GM12878 (cell line): ENCODE measurements around the gene EEF2. TPM values are rescaled to one million over a fixed set of nuclear protein-coding genes. Genes with fewer than 3 reads are reported as not detected.

ENCODE experiments used
- ATAC-seq: fragments of 200-7000 bp; cut with Tn5 transposase; 3 replicates; pipeline ENCODE4 v1.9.1; 2020; ENCODE audit warnings: mild to moderate bottlenecking, moderate library complexity
- BruUV-seq: library from RNA; stranded (reverse); fragments of 400-500 nt; replicated peaks from 2 replicates; lab custom pipeline; 2021; lab: Mats Ljungman, UMichigan
- CTCF ChIA-PET: fragments of 300-600 bp; sonication (Branson Sonifier 250); formaldehyde crosslinking; extraction: SDS; loops from one replicate; lab custom pipeline; 2021; ENCODE audit warnings: inconsistent platforms; lab: Yijun Ruan, JAX
- POLR2A ChIA-PET: fragments of 350-600 bp; formaldehyde crosslinking; extraction: SDS; loops from one replicate; lab custom pipeline; 2021; ENCODE audit warnings: inconsistent platforms; lab: Charles Lee
- RAD21 ChIA-PET: fragments of 300-600 bp; sonication (Branson Sonifier 250); formaldehyde crosslinking; loops from one replicate; lab custom pipeline; 2023; ENCODE audit warnings: antibody characterized with exemption; ENCODE audit not compliant: unreplicated experiment; lab: Charles Lee
- SMC1A ChIA-PET: fragments of 300-600 bp; sonication (Branson Sonifier 250); formaldehyde crosslinking; loops from one replicate; lab custom pipeline; 2023; ENCODE audit not compliant: unreplicated experiment, uncharacterized antibody; lab: Charles Lee
- DNase-seq: peaks from one replicate; pipeline ENCODE4 v3.0.0-alpha.2; 2011; ENCODE audit warnings: low read depth, low spot score
- FAIRE-seq: peaks from 3 replicates; lab custom pipeline; 2011; peaks lifted over from hg19 to GRCh38; lab: Jason Lieb, UNC
- H2AFZ ChIP-seq: 2 replicates; pipeline ENCODE4 v1.6.0; 2011; ENCODE audit warnings: low read depth, low read length, control low read depth; ENCODE audit not compliant: control insufficient read depth
- H3K27ac ChIP-seq: 2 replicates; pipeline ENCODE4 v1.5.1; 2011; ENCODE audit warnings: control low read depth; ENCODE audit not compliant: control insufficient read depth, insufficient read depth
- H3K27me3 ChIP-seq, 2 experiments: replicated peaks in 1 of 2; 2 replicates each; pipeline versions ENCODE4 v1.6.0 to v1.6.1; 2011; ENCODE audit warnings: low read length in 1 of 2; ENCODE audit not compliant: control insufficient read depth in 2 of 2, insufficient read depth in 2 of 2
- H3K36me3 ChIP-seq, 2 experiments: 2 replicates each; pipeline ENCODE4 v1.5.1; 2011; ENCODE audit warnings: low read length in 1 of 2; ENCODE audit not compliant: control insufficient read depth in 2 of 2, insufficient read depth in 2 of 2
- H3K4me1 ChIP-seq: 2 replicates; pipeline ENCODE4 v1.6.1; 2011; ENCODE audit warnings: mild to moderate bottlenecking, low read length, moderate library complexity, mixed read lengths; ENCODE audit not compliant: control insufficient read depth, insufficient read depth
- H3K4me2 ChIP-seq: 2 replicates; pipeline ENCODE4 v1.6.0; 2011; ENCODE audit warnings: control low read depth; ENCODE audit not compliant: control insufficient read depth, insufficient read depth
- H3K4me3 ChIP-seq: fragments of 200-600 bp; sonication (generic); 2 replicates; pipeline ENCODE4 v1.5.1; 2016
- H3K79me2 ChIP-seq: 2 replicates; pipeline ENCODE4 v1.6.0; 2011; ENCODE audit warnings: low read length; ENCODE audit not compliant: control insufficient read depth, insufficient read depth
- H3K9ac ChIP-seq: 2 replicates; pipeline ENCODE4 v1.8.0; 2011; ENCODE audit warnings: low read length, control low read depth, mixed read lengths; ENCODE audit not compliant: control insufficient read depth, insufficient read depth
- H3K9me3 ChIP-seq: replicated peaks from 3 replicates; pipeline ENCODE4 v1.5.1; 2011; ENCODE audit warnings: mild to moderate bottlenecking, low read length; ENCODE audit not compliant: control insufficient read depth, insufficient read depth
- H4K20me1 ChIP-seq: 2 replicates; pipeline ENCODE4 v1.6.0; 2011; ENCODE audit not compliant: control insufficient read depth, insufficient read depth
- BCL11A ChIP-seq: IDR thresholded peaks from 2 replicates; pipeline ENCODE4 v1.6.1; 2011; ENCODE audit warnings: low read depth, low read length
- CBX3 ChIP-seq: fragments of 200-600 bp; sonication (generic); IDR thresholded peaks from 2 replicates; pipeline ENCODE4 v1.6.1; 2016; ENCODE audit warnings: low read depth, borderline replicate concordance
- CHD1 ChIP-seq: IDR thresholded peaks from 2 replicates; pipeline ENCODE4 v1.6.1; 2012; ENCODE audit warnings: low read depth, low read length, improper control_type of control experiment
- GATAD2B ChIP-seq: fragments of 450-650 bp; conservative IDR thresholded peaks from 2 replicates; pipeline ENCODE4 v1.6.1; 2017; ENCODE audit warnings: low read depth, mild to moderate bottlenecking, moderate library complexity
- JUNB ChIP-seq: IDR thresholded peaks from 2 replicates; pipeline ENCODE4 v1.6.1; 2016; ENCODE audit warnings: antibody characterized with exemption, mild to moderate bottlenecking
- KAT2A ChIP-seq: conservative IDR thresholded peaks from 2 replicates; pipeline ENCODE4 v1.6.1; 2011; ENCODE audit warnings: low read depth, low read length; ENCODE audit not compliant: control insufficient read depth
- TCF12 ChIP-seq: IDR thresholded peaks from 2 replicates; pipeline ENCODE4 v1.6.1; 2011; ENCODE audit warnings: low read depth, mild to moderate bottlenecking, low read length
- ZNF274 ChIP-seq: IDR thresholded peaks from one replicate; pipeline ENCODE4 v1.8.0; 2011; ENCODE audit not compliant: insufficient read length, insufficient read depth
- WGBS: methylation state at CpG from one replicate; pipeline ENCODE4 v1.1.6; 2016; ENCODE audit warnings: low lambda C conversion rate; ENCODE audit not compliant: insufficient replicate concordance, insufficient coverage; ENCODE audit errors: missing lambda C conversion rate; 5-methylcytosine and 5-hydroxymethylcytosine counted together
- in situ Hi-C: fragments of 300-500 bp; cut with MboI; formaldehyde crosslinking; loops from 9 replicates; pipeline ENCODE4 v1.14.3; 2018; ENCODE audit warnings: mixed read lengths
- intact Hi-C: fragments of 100-400 bp; cut with micrococcal nuclease; formaldehyde crosslinking; loops from one replicate; pipeline ENCODE4 v1.14.2; 2022; ENCODE audit not compliant: unreplicated experiment
- polyA plus RNA-seq, 11 experiments: library from polyadenylated mRNA; depleted of rRNA in 4 of 11; unstranded in 6 of 11; stranded (reverse) in 5 of 11; fragments of >200 nt; fragmentation: Nextera tagmentation in 4 of 11; fragmentation: Illumina TruSeq in 1 of 11; extraction: Ambion mirVana in 4 of 11; extraction: Trizol in 1 of 11; gene quantifications; 1 replicate in 1 of 11; 2 replicates in 10 of 11; pipeline versions ENCODE4 v1.2.1 to v1.2.3, GENCODE V29; 2011 to 2016; ENCODE audit warnings: inconsistent platforms in 2 of 11, missing spikeins in 2 of 11, low read depth in 1 of 11
- total RNA-seq, 4 experiments: library from RNA; depleted of rRNA in 3 of 4; stranded (reverse); fragments of >200 nt in 3 of 4; fragmentation: Illumina TruSeq in 1 of 4; extraction: Trizol in 1 of 4; gene quantifications; 2 replicates each; pipeline versions ENCODE4 v1.2.1 to v1.2.3, GENCODE V29; 2013 to 2021
- TF ChIP-seq, protein P1 (sequence below): fragments of 450-650 bp; IDR thresholded peaks from 2 replicates; pipeline ENCODE4 v1.6.1; 2018; ENCODE audit warnings: mild to moderate bottlenecking, low read depth, moderate library complexity; ENCODE audit not compliant: partially characterized antibody
- TF ChIP-seq, protein P2 (sequence below): fragments of 450-650 bp; IDR thresholded peaks from 2 replicates; pipeline ENCODE4 v1.6.1; 2017; ENCODE audit warnings: mild to moderate bottlenecking
- TF ChIP-seq, protein P3 (sequence below): fragments of 450-650 bp; conservative IDR thresholded peaks from 2 replicates; pipeline ENCODE4 v1.6.1; 2017; ENCODE audit warnings: mild to moderate bottlenecking, moderate library complexity

The EEF2 gene
- total and polyA plus RNA-seq, 10 of the 15 experiments (the other 5 are each of a cell fraction or from before 2014, with no cell fraction given), result 280 to 3,491 (median 1,305) TPM

DNA sequence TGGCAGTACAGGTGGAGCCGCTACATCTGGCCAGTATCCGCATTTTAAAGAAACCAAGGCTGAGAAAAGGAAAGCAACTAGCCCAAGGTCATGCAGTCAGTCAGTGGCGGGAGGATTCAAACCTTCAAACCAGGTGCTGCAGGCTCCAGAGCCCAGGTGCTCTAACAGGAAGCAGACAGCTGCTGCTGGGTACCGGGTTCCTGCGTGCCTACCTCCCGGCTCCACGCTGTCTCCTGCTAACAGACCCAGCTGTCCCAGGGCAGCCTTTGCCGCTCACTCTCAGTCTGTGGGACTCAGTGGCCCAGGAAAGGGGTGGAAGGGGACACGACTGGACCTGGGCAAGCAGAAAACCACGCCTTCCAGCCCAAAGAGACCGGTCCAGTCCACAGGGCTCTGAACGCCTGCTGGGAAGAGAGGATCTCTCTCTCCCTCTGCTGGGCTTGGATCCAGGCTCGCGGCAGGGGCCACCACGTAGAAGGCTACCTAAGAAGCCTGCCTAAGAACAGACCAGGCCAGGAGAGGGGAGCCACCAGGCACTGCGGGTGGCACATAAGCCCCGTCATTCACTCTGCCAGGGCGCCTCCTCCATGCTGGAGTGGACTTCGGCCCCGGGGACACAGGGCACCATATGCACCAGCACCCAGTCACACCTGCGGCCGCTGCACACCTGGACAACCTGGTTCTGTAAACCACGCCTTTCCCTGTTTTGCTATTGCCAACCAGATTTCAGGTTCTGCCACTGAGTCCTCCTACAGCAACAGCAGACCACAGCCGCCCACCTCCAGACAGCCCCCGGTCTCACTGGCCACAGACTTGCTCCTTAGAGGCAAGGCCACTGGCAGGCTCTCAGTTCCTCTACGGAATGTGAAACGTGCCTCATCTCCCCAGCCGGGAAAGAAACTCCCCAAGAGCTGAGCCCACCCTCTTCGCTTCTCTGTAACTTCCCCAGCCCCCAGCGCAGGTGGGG, 18.9 kb downstream of the EEF2 start (continued):
- TF ChIP-seq TCF12, result no peak

DNA sequence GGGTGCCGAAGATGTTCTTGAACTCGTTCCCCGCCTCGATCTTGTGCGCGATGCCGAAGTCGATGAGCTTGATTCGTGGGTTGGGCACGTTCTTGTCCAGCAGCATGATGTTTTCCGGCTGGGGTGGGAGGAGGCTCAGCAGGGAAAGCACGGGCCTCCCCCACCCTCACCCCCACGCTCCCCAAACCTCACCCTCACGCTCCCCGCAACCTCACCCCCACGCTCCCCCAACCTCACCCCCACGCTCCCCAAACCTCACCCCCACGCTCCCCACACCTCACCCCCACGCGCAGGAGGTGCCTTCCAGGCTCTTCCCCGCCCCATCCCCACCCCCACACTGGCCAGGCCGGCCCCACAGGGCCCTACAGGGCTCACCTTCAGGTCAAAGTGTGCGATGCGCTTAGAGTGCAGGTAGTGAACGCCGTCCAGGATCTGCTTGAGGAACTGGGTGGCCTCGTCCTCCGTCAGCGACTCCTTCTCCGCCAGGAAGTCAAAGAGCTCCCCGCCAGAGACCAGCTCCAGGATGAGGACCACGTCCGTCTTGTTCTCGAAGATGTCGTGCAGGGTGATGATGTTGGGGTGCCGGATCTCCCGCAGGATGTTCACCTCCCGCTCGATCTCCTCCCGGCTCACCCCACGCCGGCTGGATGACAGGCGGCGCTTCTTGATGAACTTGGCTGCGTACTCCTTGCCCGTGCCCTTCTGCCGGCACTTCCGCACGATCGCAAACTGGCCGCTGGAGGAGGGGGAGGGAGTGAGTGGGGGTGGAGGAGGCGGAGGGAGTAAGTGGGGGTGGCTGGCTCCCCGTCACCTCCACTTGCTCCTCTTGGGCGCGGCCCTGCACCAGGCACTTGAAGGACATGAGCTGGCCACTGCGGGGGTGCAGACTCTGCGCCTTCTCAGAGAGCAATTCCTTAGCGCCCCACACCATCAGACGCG, 20.7 kb downstream of the EEF2 start:
- FAIRE-seq, result no peak
- H3K36me3 ChIP-seq, result peaks cover 3 to 7% of the 10 kb centered on the region in 2 experiments; a peak in 3 of 4 replicates
- RAD21 ChIA-PET, result no interaction called here

More for the DNA sequence above, 20.7 kb downstream of the EEF2 start:
- ChIA-PET POLR2A (interaction anchor here (0.6 kb wide), 1 partner anchor 23 kb away, joined by 6 read pairs; no protein-coding TSS in a partner anchor), CTCF (no interaction called here), SMC1A (no interaction called here)
- DNase-seq, result no peak
- TF ChIP-seq CHD1 (no peak), ZNF274 (no peak), JUNB (no peak), KAT2A (no peak), BCL11A (no peak), TCF12 (no peak), GATAD2B (no peak), CBX3 (no peak)
- TF ChIP-seq, protein P1, sequence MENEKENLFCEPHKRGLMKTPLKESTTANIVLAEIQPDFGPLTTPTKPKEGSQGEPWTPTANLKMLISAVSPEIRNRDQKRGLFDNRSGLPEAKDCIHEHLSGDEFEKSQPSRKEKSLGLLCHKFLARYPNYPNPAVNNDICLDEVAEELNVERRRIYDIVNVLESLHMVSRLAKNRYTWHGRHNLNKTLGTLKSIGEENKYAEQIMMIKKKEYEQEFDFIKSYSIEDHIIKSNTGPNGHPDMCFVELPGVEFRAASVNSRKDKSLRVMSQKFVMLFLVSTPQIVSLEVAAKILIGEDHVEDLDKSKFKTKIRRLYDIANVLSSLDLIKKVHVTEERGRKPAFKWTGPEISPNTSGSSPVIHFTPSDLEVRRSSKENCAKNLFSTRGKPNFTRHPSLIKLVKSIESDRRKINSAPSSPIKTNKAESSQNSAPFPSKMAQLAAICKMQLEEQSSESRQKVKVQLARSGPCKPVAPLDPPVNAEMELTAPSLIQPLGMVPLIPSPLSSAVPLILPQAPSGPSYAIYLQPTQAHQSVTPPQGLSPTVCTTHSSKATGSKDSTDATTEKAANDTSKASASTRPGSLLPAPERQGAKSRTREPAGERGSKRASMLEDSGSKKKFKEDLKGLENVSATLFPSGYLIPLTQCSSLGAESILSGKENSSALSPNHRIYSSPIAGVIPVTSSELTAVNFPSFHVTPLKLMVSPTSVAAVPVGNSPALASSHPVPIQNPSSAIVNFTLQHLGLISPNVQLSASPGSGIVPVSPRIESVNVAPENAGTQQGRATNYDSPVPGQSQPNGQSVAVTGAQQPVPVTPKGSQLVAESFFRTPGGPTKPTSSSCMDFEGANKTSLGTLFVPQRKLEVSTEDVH, result no peak
- TF ChIP-seq, protein P2, sequence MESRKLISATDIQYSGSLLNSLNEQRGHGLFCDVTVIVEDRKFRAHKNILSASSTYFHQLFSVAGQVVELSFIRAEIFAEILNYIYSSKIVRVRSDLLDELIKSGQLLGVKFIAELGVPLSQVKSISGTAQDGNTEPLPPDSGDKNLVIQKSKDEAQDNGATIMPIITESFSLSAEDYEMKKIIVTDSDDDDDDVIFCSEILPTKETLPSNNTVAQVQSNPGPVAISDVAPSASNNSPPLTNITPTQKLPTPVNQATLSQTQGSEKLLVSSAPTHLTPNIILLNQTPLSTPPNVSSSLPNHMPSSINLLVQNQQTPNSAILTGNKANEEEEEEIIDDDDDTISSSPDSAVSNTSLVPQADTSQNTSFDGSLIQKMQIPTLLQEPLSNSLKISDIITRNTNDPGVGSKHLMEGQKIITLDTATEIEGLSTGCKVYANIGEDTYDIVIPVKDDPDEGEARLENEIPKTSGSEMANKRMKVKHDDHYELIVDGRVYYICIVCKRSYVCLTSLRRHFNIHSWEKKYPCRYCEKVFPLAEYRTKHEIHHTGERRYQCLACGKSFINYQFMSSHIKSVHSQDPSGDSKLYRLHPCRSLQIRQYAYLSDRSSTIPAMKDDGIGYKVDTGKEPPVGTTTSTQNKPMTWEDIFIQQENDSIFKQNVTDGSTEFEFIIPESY, result no peak
- TF ChIP-seq, protein P3, sequence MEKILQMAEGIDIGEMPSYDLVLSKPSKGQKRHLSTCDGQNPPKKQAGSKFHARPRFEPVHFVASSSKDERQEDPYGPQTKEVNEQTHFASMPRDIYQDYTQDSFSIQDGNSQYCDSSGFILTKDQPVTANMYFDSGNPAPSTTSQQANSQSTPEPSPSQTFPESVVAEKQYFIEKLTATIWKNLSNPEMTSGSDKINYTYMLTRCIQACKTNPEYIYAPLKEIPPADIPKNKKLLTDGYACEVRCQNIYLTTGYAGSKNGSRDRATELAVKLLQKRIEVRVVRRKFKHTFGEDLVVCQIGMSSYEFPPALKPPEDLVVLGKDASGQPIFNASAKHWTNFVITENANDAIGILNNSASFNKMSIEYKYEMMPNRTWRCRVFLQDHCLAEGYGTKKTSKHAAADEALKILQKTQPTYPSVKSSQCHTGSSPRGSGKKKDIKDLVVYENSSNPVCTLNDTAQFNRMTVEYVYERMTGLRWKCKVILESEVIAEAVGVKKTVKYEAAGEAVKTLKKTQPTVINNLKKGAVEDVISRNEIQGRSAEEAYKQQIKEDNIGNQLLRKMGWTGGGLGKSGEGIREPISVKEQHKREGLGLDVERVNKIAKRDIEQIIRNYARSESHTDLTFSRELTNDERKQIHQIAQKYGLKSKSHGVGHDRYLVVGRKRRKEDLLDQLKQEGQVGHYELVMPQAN, result no peak
- ATAC-seq, result no peak
- no peak overlapping the region for H2AFZ ChIP-seq
- 98% methylated on average over 43 of the region's 60 CpGs for WGBS
- H3K9me3 ChIP-seq, result no peaks in the 10 kb centered on the region
- no peaks in the 10 kb centered on the region; the same call in 1 of the 2 replicates for H3K4me1 ChIP-seq
- no TSS peak for BruUV-seq
- H3K27me3 ChIP-seq, result no peaks in the 10 kb centered on the region
- intact Hi-C loops (no loop called here), in situ Hi-C loops (no loop called here)
- no peak overlapping the region for H3K9ac ChIP-seq
- no peaks in the 10 kb centered on the region for H4K20me1 ChIP-seq
- no peak overlapping the region for H3K27ac ChIP-seq
- H3K4me2 ChIP-seq, result no peak overlapping the region
- no peak overlapping the region for H3K4me3 ChIP-seq
- peaks cover 4% of the 10 kb centered on the region for H3K79me2 ChIP-seq
